K562 (cell line): Measurements from ENCODE around the gene CNOT1. TPM values are rescaled to one million over a fixed set of nuclear protein-coding genes. Genes with fewer than 3 reads are reported as not detected.
A peak's percentile ranks its signal among the peaks of the same experiment; 100 is the strongest.

Source experiments
- ATAC-seq: fragments of 200-7000 bp; cut with Tn5 transposase; 3 replicates; pipeline ENCODE4 v1.9.1; 2020; ENCODE audit warnings: moderate library complexity
- BruUV-seq: library from RNA; stranded (reverse); fragments of 400-500 nt; replicated peaks from 2 replicates; lab custom pipeline; 2021; lab: Mats Ljungman, UMichigan
- CTCF ChIA-PET: fragments of 300-600 bp; formaldehyde crosslinking; extraction: SDS; loops from one replicate; lab custom pipeline; 2021; ENCODE audit warnings: low intra/inter-chr PET ratio; lab: Yijun Ruan, JAX
- POLR2A ChIA-PET: fragments of 300-600, 350-650 bp; sonication (Branson Sonifier 250); formaldehyde crosslinking; extraction: SDS; loops from one replicate; lab custom pipeline; 2021; ENCODE audit warnings: antibody characterized with exemption, inconsistent platforms; lab: Yijun Ruan, JAX
- DNase-seq, 4 experiments: peaks; one replicate each; pipeline versions ENCODE4 v3.0.0 to v3.0.0-alpha.2; 2011 to 2018; ENCODE audit warnings: low spot score in 3 of 4, mixed read lengths in 3 of 4; ENCODE audit errors: extremely low read depth in 1 of 4
- FAIRE-seq: peaks from 2 replicates; lab custom pipeline; 2011; peaks lifted over from hg19 to GRCh38; lab: Jason Lieb, UNC
- H2AFZ ChIP-seq: 2 replicates; pipeline ENCODE4 v1.6.0; 2011; ENCODE audit warnings: low read depth, low read length, control low read depth, inconsistent platforms
- H3K27ac ChIP-seq: fragments of 200-600 bp; 3 replicates; pipeline ENCODE4 v1.8.0; 2011; ENCODE audit warnings: low read depth, mild to moderate bottlenecking, control low read depth, inconsistent platforms, low read length, moderate library complexity, mixed read lengths; ENCODE audit errors: extremely low read depth
- H3K27me3 ChIP-seq, 2 experiments: fragments of 300-600 bp in 1 of 2; 2 replicates in 1 of 2; 3 replicates in 1 of 2; pipeline versions ENCODE4 v1.6.0 to v1.8.0; 2011; ENCODE audit warnings: inconsistent platforms in 2 of 2, low read length in 2 of 2, mild to moderate bottlenecking in 1 of 2, mixed read lengths in 1 of 2, moderate library complexity in 1 of 2; ENCODE audit not compliant: control insufficient read depth in 2 of 2, insufficient read depth in 2 of 2
- H3K36me3 ChIP-seq: fragments of 300-600 bp; 3 replicates; pipeline ENCODE4 v1.8.0; 2011; ENCODE audit warnings: mild to moderate bottlenecking, low read length, inconsistent platforms; ENCODE audit not compliant: control insufficient read depth, insufficient read depth
- H3K4me1 ChIP-seq, 2 experiments: fragments of 200-600 bp in 1 of 2; replicated peaks in 1 of 2; 2 replicates in 1 of 2; 3 replicates in 1 of 2; pipeline versions ENCODE4 v1.5.1 to v1.8.0; 2011; ENCODE audit warnings: inconsistent platforms in 2 of 2, low read length in 2 of 2, mild to moderate bottlenecking in 1 of 2, mixed read lengths in 1 of 2, moderate library complexity in 1 of 2; ENCODE audit not compliant: control insufficient read depth in 2 of 2, insufficient read depth in 2 of 2
- H3K4me2 ChIP-seq: 2 replicates; pipeline ENCODE4 v1.6.1; 2011; ENCODE audit warnings: low read length, control low read depth, inconsistent platforms, mixed read lengths; ENCODE audit not compliant: insufficient read depth
- H3K4me3 ChIP-seq: fragments of 200-600 bp; sonication (generic), shearing (Covaris generic); 2 replicates; pipeline ENCODE4 v1.5.1; 2016; ENCODE audit warnings: control low read depth, inconsistent platforms
- H3K79me2 ChIP-seq: fragments of 200-600 bp; 3 replicates; pipeline ENCODE4 v1.8.0; 2011; ENCODE audit warnings: low read length, inconsistent platforms; ENCODE audit not compliant: control insufficient read depth, insufficient read depth
- H3K9ac ChIP-seq, 2 experiments: 2 replicates each; pipeline versions ENCODE4 v1.6.0 to v1.6.1; 2011; ENCODE audit warnings: low read depth in 2 of 2, low read length in 2 of 2, control low read depth in 1 of 2, inconsistent platforms in 1 of 2, mild to moderate bottlenecking in 1 of 2, mixed read lengths in 1 of 2; ENCODE audit not compliant: insufficient read depth in 1 of 2
- H3K9me1 ChIP-seq: one replicate; pipeline ENCODE4 v1.6.0; 2011; ENCODE audit warnings: inconsistent platforms, mild to moderate bottlenecking, low read length, moderate library complexity; ENCODE audit not compliant: control insufficient read depth, insufficient read depth
- H3K9me3 ChIP-seq: replicated peaks from 2 replicates; pipeline ENCODE4 v1.5.1; 2011; ENCODE audit warnings: low read depth, low read length, inconsistent platforms; ENCODE audit not compliant: control insufficient read depth, insufficient read depth
- H4K20me1 ChIP-seq: replicated peaks from 2 replicates; pipeline ENCODE4 v1.6.1; 2011; ENCODE audit warnings: low read length, inconsistent platforms, mixed read lengths; ENCODE audit not compliant: control insufficient read depth, insufficient read depth
- DPF2 ChIP-seq: fragments of 450-650 bp; IDR thresholded peaks from 2 replicates; pipeline ENCODE4 v1.6.1; 2016
- E2F8 ChIP-seq: fragments of 450-650 bp; IDR thresholded peaks from 2 replicates; pipeline ENCODE4 v1.7.1; 2018; ENCODE audit warnings: mild to moderate bottlenecking, low read depth; ENCODE audit not compliant: partially characterized antibody
- EWSR1 ChIP-seq: fragments of 450-650 bp; IDR thresholded peaks from 2 replicates; pipeline ENCODE4 v1.6.1; 2018; ENCODE audit warnings: borderline replicate concordance, mild to moderate bottlenecking, low read depth, moderate library complexity; ENCODE audit not compliant: partially characterized antibody
- L3MBTL2 ChIP-seq: fragments of 450-650 bp; IDR thresholded peaks from 2 replicates; pipeline ENCODE4 v1.6.1; 2016; ENCODE audit warnings: mild to moderate bottlenecking, moderate library complexity
- LCOR ChIP-seq: sonication (generic); formaldehyde crosslinking; IDR thresholded peaks from 2 replicates; pipeline ENCODE4 v1.8.0; 2022; ENCODE audit warnings: mild to moderate bottlenecking, missing genetic modification reagents
- PHB2 ChIP-seq: fragments of 450-650 bp; IDR thresholded peaks from 2 replicates; pipeline ENCODE4 v1.6.1; 2017; ENCODE audit warnings: low read depth
- PHF8 ChIP-seq: fragments of 200-600 bp; sonication (generic); IDR thresholded peaks from 2 replicates; pipeline ENCODE4 v1.6.1; 2012; ENCODE audit warnings: mixed run types, mild to moderate bottlenecking, inconsistent platforms, low read length, moderate library complexity, borderline replicate concordance
- SIX5 ChIP-seq, 2 experiments: IDR thresholded peaks; 2 replicates each; pipeline ENCODE4 v1.6.1; 2011; ENCODE audit warnings: low read length in 2 of 2, borderline replicate concordance in 1 of 2, low read depth in 1 of 2, mild to moderate bottlenecking in 1 of 2, moderate library complexity in 1 of 2; ENCODE audit not compliant: insufficient read depth in 1 of 2
- SLC30A9 ChIP-seq: fragments of 250-450 bp; sonication (Bioruptor Pico); IDR thresholded peaks from 2 replicates; pipeline ENCODE4 v1.8.0; 2022; ENCODE audit warnings: mild to moderate bottlenecking, moderate library complexity
- SMAD1 ChIP-seq: fragments of 150-350 bp; IDR thresholded peaks from 2 replicates; pipeline ENCODE4 v1.6.1; 2014; ENCODE audit warnings: low read length, low read depth; ENCODE audit not compliant: partially characterized antibody
- SMAD4 ChIP-seq: fragments of 250-450 bp; sonication (Bioruptor Pico); conservative IDR thresholded peaks from 2 replicates; pipeline ENCODE4 v1.8.0; 2021; ENCODE audit warnings: inconsistent platforms, mild to moderate bottlenecking, moderate library complexity
- TAL1 ChIP-seq: fragments of 450-650 bp; IDR thresholded peaks from 2 replicates; pipeline ENCODE4 v1.6.1; 2016; ENCODE audit warnings: mild to moderate bottlenecking
- TFE3 ChIP-seq: fragments of 450-650 bp; formaldehyde crosslinking; IDR thresholded peaks from 2 replicates; pipeline ENCODE4 v1.4.0; 2020; ENCODE audit warnings: mild to moderate bottlenecking, mixed read lengths
- TSC22D4 ChIP-seq: fragments of 450-650 bp; IDR thresholded peaks from 2 replicates; pipeline ENCODE4 v1.6.1; 2016; ENCODE audit warnings: missing genetic modification characterization, missing biosample characterization, control low read depth
- ZNF133 ChIP-seq: fragments of 250-450 bp; sonication (Bioruptor Pico); IDR thresholded peaks from 2 replicates; pipeline ENCODE4 v1.4.0; 2020; ENCODE audit warnings: mild to moderate bottlenecking
- ZNF639 ChIP-seq, 2 experiments: fragments of 200-800 bp in 1 of 2; sonication (Bioruptor generic) in 1 of 2; sonication (generic) in 1 of 2; formaldehyde crosslinking in 1 of 2; IDR thresholded peaks in 1 of 2; conservative IDR thresholded peaks in 1 of 2; 2 replicates each; pipeline versions ENCODE4 v1.5.0 to v1.6.1; 2016 to 2020; ENCODE audit warnings: missing compliant biosample characterization in 1 of 2, missing genetic modification characterization in 1 of 2, missing genetic modification reagents in 1 of 2
- ZNF766 ChIP-seq: fragments of 200-800 bp; sonication (Bioruptor generic); conservative IDR thresholded peaks from 2 replicates; pipeline ENCODE4 v1.6.1; 2016; ENCODE audit warnings: missing genetic modification characterization, missing compliant biosample characterization
- WGBS: fragments of 100-300 bp; shearing (Covaris generic); methylation state at CpG from one replicate; pipeline ENCODE4 v1.1.6; 2016; ENCODE audit warnings: low coverage, mixed read lengths; ENCODE audit not compliant: insufficient coverage; ENCODE audit errors: missing lambda C conversion rate; 5-methylcytosine and 5-hydroxymethylcytosine counted together
- in situ Hi-C: fragments of 300-500 bp; cut with MboI; formaldehyde crosslinking; loops from 4 replicates; pipeline ENCODE4 v1.15.0; 2018; ENCODE audit warnings: inconsistent platforms, mixed read lengths
- intact Hi-C: fragments of 100-400 bp; cut with micrococcal nuclease; formaldehyde crosslinking; loops from 2 replicates; pipeline ENCODE4 v1.14.2; 2022
- polyA plus RNA-seq, 8 experiments: library from polyadenylated mRNA; depleted of rRNA in 4 of 8; stranded (reverse) in 5 of 8; unstranded in 3 of 8; fragments of >200 nt; fragmentation: Nextera tagmentation in 2 of 8; fragmentation: Illumina TruSeq in 1 of 8; extraction: Ambion mirVana in 2 of 8; extraction: Trizol in 1 of 8; gene quantifications; 2 replicates each; pipeline versions ENCODE4 v1.2.1 to v1.2.3, GENCODE V29; 2011 to 2014; ENCODE audit warnings: inconsistent platforms in 1 of 8, missing spikeins in 1 of 8
- total RNA-seq, 7 experiments: library from RNA; depleted of rRNA in 6 of 7; stranded (reverse); fragments of >200 nt in 6 of 7; fragmentation: Illumina TruSeq in 2 of 7; extraction: Trizol in 2 of 7; gene quantifications; 2 replicates each; pipeline versions ENCODE4 v1.2.1 to v1.2.3, GENCODE V29; 2011 to 2021; ENCODE audit warnings: low replicate concordance in 1 of 7

The CNOT1 gene
- total and polyA plus RNA-seq, 9 of the 15 experiments (the other 6 are each of a cell fraction or from before 2014, with no cell fraction given), result 110 to 270 (median 220) TPM

GRCh38 chr16:58658796-58659211 is 29.2 kb upstream of the CNOT1 start:
- Histone ChIP-seq H3K36me3 (no peaks in the 10 kb centered on the region), H3K27me3 (peaks cover 0 to 6% of the 10 kb centered on the region in 2 experiments; a peak in 1 of 5 replicates), H4K20me1 (no peaks in the 10 kb centered on the region), H3K9ac (no peak overlapping the region), H3K4me3 (no peak overlapping the region), H3K9me3 (no peaks in the 10 kb centered on the region), H3K4me1 (peaks cover 0 to 5% of the 10 kb centered on the region in 2 experiments; a peak in 3 of 5 replicates), H3K27ac (no peak overlapping the region), H3K9me1 (no peaks in the 10 kb centered on the region), H2AFZ (peak overlapping the region; percentile 72), H3K79me2 (no peaks in the 10 kb centered on the region), H3K4me2 (no peak overlapping the region; the same call in 1 of the 2 replicates)
- ATAC-seq (peak; percentile 52), DNase-seq (peak in 1 of 4 experiments; percentile 44), FAIRE-seq (peak; percentile 48)
- 46% methylated on average over 3 of the region's 3 CpGs for WGBS
- in situ Hi-C loops, result no loop called here
- POLR2A ChIA-PET, result interaction anchor here (0.6 to 1.3 kb wide), 4 partner anchors 9 to 117 kb away, joined by 3 to 4 read pairs (median 4); no protein-coding TSS in a partner anchor
- BruUV-seq, result no TSS peak
- CTCF ChIA-PET, result interaction anchor here (0.8 kb wide), 1 partner anchor 147 kb away, joined by 3 read pairs; no protein-coding TSS in a partner anchor
- intact Hi-C loops, result loop anchor here (10.0 kb wide), 1 partner anchor 754 kb away; no protein-coding TSS in a partner anchor
- TF ChIP-seq DPF2, result no peak
- peak; percentile 58; the same call in 1 of the 2 replicates for TF ChIP-seq SMAD4
- TF ChIP-seq TSC22D4 (tag), result no peak
- TF ChIP-seq L3MBTL2, result peak; percentile 85
- no peak for TF ChIP-seq LCOR (CRISPR knock-in tag)
- no peak for TF ChIP-seq PHF8
- no peak for TF ChIP-seq E2F8
- TF ChIP-seq SLC30A9 (CRISPR knock-in tag), result no peak
- no peak for TF ChIP-seq EWSR1
- no peak for TF ChIP-seq TAL1
- TF ChIP-seq TFE3 (CRISPR knock-in tag), result no peak
- TF ChIP-seq ZNF639 (CRISPR knock-in tag; conservative IDR thresholded peaks at IDR 0.05 in 1 of 2, IDR thresholded peaks at IDR 0.05 in 1 of 2), result peak in 1 of 2 experiments; percentile 56; a peak in 1 of 4 replicates
- no peak for TF ChIP-seq PHB2
- TF ChIP-seq ZNF766 (CRISPR knock-in tag), result peak; percentile 58
- no peak for TF ChIP-seq ZNF133 (CRISPR knock-in tag)
- TF ChIP-seq SMAD1, result no peak
- no peak for TF ChIP-seq SIX5 (IDR thresholded peaks at IDR 0.05; ENCODE audit: borderline replicate concordance in 1 of 2, insufficient read depth in 1 of 2, low read depth in 1 of 2, low read length in 2 of 2)
